Measurements from ENCODE around the gene CTNNB1. TPM values are rescaled to one million over a fixed set of nuclear protein-coding genes. Genes with fewer than 3 reads are reported as not detected.

CTNNB1 gene
- polyA plus RNA-seq, 2 of the 4 experiments (the other 2 are of a cell fraction): 147 to 242 TPM

- TF ChIP-seq REST (IDR thresholded peaks at IDR 0.05) (no peak), JUNB (IDR thresholded peaks at IDR 0.05) (peak; percentile 96), FOSL2 (IDR thresholded peaks at IDR 0.05) (peak; percentile 99), FOSL2 (CRISPR knock-in tag; IDR thresholded peaks at IDR 0.05) (peak; percentile 98), MAZ (IDR thresholded peaks at IDR 0.05; ENCODE audit: borderline replicate concordance, low read depth, low read length) (no peak), EP300 (IDR thresholded peaks at IDR 0.05) (peak; percentile 76 to 80; a peak in 3 of 5 replicates), PHF8 (IDR thresholded peaks at IDR 0.05; ENCODE audit: borderline replicate concordance, low read depth) (no peak), POLR2A (IDR thresholded peaks at IDR 0.05; ENCODE audit: low read length) (no peak), ZC3H11A (IDR thresholded peaks at IDR 0.05) (no peak), FOXS1 (CRISPR knock-in tag; IDR thresholded peaks at IDR 0.05) (peak; percentile 65; the same call in 1 of the 2 replicates), ZSCAN20 (CRISPR knock-in tag; IDR thresholded peaks at IDR 0.05) (no peak), HES2 (IDR thresholded peaks at IDR 0.05) (peak; percentile 87), JUN (IDR thresholded peaks at IDR 0.05) (peak; percentile 87 to 92), HEYL (CRISPR knock-in tag; IDR thresholded peaks at IDR 0.05) (0 out of 2 replicates have a peak, but pooled peaks have one; percentile 34), EHMT2 (IDR thresholded peaks at IDR 0.05; ENCODE audit: low read depth) (no peak), TFCP2L1 (CRISPR knock-in tag; IDR thresholded peaks at IDR 0.05) (no peak), ZFP36 (IDR thresholded peaks at IDR 0.05; ENCODE audit: borderline replicate concordance, partially characterized antibody) (no peak), ZNF302 (CRISPR knock-in tag; IDR thresholded peaks at IDR 0.05) (no peak), USF2 (IDR thresholded peaks at IDR 0.05) (peak; percentile 40; the same call in 1 of the 2 replicates), CBX8 (IDR thresholded peaks at IDR 0.05) (no peak), CHD4 (IDR thresholded peaks at IDR 0.05; ENCODE audit: borderline replicate concordance) (no peak), NPAS2 (CRISPR knock-in tag; IDR thresholded peaks at IDR 0.05; ENCODE audit: borderline replicate concordance) (no peak), CEBPB (IDR thresholded peaks at IDR 0.05) (peak; percentile 94 to 98), RCOR1 (IDR thresholded peaks at IDR 0.05; ENCODE audit: low read depth, low read length) (no peak), BHLHE40 (IDR thresholded peaks at IDR 0.05; ENCODE audit: low read depth, low read length) (no peak), HMGXB4 (CRISPR knock-in tag; IDR thresholded peaks at IDR 0.05; ENCODE audit: borderline replicate concordance) (no peak), MAX (IDR thresholded peaks at IDR 0.05) (peak; percentile 79), PBX3 (IDR thresholded peaks at IDR 0.05) (peak; percentile 28; the same call in 1 of the 2 replicates), SMC3 (IDR thresholded peaks at IDR 0.05) (no peak; the same call in 1 of the 3 replicates), NFE2L2 (conservative IDR thresholded peaks at IDR 0.05; ENCODE audit: low read length) (peak; percentile 96), RARB (CRISPR knock-in tag; IDR thresholded peaks at IDR 0.05) (no peak), EHF (CRISPR knock-in tag; IDR thresholded peaks at IDR 0.05) (no peak), CTCF (IDR thresholded peaks at IDR 0.05) (no peak), RNF2 (IDR thresholded peaks at IDR 0.05; ENCODE audit: borderline replicate concordance, low read depth) (no peak)
These were observed 68.8 kb downstream of the CTNNB1 start (continued) for GRCh38 chr3:41267975-41268640.

All from A549 (cell line).